HPDE6-E6E7 (cell line): ENCODE data around the gene AIFM1.

Experiments
- DNase-seq: peaks from one replicate; pipeline ENCODE4 v3.0.0; 2011; ENCODE audit warnings: missing footprints; ENCODE audit errors: extremely low spot score

The AIFM1 gene

DNA sequence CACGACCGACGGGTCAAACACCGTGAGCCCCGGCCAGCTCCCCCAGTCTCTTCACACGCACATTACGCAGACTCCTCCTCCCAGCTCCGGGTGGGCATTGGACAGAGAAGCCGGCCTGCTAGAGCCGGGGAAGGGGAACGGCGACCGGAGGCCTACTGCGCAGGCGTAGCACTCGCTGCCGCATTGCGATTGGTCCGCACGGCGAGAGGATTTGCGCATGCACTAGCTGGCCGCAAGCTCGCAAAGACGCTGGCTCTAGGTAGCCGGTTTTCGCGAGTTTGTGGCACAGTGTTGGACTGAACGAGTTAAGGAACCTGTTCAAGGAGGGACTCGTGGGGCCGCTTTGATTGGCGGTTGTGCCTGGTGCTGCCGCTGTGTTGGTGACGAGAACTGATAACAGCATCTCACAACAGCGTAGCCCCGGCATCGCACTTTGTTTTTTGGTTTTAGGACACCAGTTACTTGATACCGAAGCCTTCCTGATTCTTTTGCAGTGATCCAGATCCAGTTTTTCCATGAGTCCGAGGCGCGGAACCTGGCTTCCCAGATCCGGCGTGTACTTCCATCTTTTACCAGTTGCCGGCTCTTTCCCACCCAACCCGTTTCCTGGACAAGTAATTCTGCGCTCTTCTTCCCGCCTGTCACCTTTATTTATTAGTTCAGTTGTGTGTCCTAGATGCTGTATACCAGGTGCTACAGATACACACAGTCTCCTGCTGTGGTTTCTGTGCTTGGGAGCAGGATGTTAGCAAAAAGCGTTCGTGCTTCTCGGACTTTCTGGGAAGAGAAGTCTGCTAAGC lies at the start of gene AIFM1:
Gene AIFM1, minus strand, starts transcription at position 139 of the 800 bp plus-strand sequence. CDS start 185 bp downstream, outside the sequence.
- peak; percentile 72 for DNase-seq

DNA sequence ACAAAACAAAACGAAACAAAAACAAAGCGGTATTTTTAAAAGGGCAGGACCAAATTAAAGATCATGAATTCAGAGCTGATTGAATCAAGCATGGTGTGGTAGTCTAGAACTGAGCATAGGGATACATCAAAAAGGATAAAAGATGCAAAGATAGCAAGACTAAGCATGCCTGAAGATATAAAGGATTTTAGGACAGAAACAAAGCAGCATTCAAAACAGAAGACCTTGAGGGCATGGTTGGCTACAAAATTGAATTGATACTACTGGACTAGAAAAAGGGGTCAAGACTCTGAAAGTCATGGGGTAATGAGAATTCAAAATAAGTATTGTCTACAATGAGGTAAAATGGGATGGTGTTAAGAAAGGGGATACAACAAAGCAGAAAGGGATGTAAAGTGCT lies 47.7 kb upstream of the AIFM1 start:
- no peak for DNase-seq

DNA sequence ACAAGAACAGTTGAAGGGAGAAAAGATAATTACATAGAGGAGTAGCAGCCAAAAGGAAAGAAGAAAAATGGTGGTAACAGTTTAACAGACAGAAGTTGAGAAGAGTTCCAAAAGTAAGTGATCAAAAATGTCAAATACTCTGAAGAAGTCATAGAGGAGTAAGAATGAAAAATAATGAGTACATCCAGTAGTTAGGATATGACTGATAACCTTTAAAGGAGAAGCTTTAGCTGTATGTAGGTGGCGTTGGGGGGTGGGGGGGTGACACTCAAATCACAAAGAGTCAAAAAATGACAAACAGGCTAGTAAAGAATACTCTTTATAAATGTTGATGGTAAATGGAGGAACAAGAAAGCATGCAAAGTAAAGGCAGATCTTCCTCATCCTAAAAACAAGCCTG lies 46.7 kb upstream of the AIFM1 start:
- no peak for DNase-seq

DNA sequence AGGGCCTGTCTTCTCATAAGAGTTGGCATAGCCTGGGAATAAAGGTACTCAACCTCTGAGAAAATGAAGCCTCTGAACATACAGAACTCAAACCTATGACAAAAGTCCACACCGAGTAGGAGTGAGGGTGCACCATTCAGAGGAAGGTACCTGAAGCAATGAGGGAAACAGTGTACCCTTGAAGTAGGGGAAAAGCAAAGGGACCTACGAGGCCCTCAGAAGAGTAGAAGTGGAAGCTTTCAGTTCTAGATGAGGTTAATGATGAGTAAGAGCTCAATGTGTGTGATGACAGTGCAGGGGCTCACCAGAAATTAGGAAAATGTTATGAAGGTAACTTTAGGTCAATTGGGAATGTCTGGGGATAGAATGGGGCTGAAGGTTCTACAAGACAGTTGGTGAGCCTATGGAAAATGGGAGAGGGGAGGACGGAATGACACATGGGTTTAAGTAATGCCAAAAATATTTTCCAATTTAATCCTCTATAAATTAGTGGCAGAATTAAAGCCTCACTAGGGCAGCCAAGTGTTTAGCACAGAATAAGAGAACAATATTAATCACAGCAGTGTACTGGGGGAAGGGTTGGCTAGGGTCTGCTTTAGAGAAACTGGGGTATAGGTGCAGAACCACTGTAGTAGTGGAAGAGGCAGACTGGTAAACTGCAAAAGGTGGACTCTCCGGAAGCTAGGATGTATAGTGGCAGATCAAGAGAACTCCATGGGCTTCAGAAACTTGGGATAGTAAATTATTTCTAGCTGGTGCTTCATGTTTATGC lies 46.0 kb upstream of the AIFM1 start:
- DNase-seq: no peak

DNA sequence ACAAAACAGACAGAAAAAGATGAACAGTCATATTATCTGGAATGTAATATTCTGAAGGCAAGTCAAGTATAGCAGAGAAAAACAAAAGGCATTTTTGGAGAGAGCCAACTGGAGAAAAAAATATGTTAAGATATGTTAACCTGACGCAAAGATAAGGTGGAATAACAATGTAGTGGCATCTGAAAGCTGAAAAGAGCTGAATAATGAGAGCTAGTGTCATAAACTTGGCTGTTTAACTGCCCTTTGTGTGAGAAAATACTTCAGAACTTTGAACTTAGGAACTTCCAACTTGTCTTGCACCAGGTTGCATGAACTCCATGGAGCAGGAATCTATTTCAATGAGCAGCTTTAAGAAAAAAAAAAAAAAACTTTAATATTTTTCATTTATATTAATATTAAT lies 39.0 kb upstream of the AIFM1 start:
- no peak for DNase-seq

DNA sequence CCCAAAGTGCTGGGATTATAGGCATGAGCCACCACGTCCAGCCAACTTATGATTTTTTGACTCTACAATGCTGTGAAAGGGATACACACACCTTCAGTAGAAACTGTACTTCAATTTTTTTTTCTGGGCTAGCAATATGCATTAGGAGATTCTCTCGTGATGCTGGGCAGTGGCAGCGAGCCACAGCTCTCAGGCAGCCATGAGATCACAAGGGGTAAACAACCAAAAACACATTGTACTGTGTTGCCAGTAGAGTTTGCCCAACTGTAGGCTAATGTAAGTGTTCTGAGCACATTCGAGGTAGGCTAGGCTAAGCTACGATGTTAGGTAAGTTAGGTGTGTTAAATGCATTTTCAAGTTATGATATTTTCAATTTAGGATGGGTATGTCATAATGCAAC lies 31.8 kb upstream of the AIFM1 start:
- no peak for DNase-seq

DNA sequence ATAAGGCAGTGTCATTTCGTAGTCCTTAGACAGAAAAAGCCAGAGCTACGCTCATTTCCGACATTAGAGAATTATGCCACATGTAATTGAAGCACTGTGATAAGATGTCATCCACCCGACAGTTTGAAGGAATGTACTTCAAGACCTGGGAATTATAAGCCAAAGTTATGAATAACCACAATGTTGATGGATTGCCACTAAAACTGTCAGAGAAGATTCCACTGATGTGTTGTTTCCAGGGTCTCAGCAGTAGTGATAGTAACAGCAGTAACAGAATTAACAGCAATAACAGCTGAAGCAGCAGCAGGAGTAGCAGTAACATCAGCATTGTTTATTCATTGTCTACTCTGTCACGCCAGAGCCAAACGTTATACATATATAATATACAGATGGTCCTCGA lies 30.8 kb upstream of the AIFM1 start:
- no peak for DNase-seq

DNA sequence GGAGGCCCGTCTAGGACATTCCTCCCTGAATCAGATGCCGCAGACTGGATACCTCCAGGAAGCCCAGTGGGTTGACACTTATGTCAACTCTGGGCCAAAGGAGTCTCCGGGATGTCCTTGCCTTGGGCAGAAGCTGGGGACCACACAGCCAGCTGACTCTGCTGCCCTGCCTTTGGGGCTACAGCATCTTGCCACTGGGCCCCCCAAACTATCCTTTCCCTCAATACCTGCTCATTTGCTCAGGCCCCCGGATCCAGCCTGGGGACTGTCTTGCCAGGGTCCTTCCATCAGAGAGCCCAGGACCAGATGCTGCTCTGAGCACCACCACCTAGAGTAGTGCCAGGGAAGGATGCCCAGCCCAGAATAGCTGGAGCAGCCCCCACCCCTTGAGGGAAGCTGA lies 25.2 kb upstream of the AIFM1 start:
- no peak for DNase-seq

DNA sequence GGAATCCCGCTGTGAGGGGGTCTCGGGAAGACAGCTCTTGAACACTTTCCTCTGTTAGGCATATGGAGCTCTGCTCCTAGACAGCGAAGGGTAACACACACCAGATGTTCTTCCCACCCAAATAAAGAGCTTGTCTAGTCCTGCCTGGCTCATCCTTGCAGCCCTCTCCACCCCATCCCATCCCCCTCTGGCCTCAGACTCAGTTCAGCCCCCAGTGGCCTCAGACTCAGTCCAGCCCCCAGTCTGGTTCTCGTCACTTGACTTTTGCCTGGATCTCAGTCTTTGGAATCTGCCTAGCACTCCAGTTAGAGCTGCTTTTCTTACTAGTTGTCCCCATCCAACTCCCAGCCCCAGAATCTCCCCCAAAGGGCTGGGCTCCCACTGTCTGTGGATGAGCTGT lies 21.0 kb upstream of the AIFM1 start:
- no peak for DNase-seq

DNA sequence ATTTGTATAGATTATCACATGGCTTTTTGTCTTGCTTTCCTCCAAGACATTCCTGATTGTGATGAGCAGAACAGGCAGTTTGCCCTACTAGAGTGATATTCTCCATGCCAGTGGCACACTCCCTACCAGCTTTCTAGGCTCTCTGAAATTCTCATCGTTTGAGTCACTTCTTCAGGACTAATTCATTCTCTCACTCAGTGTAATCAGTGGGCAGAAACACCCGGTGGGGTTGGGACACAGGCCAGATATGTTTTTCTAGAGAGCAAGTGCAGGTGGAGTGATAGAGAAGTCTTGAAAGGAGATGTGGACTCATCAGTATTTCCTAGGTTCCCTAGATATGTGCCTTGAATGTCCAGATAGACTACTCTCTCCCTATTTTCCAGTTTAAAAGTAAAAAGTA lies 19.2 kb upstream of the AIFM1 start:
- no peak for DNase-seq

DNA sequence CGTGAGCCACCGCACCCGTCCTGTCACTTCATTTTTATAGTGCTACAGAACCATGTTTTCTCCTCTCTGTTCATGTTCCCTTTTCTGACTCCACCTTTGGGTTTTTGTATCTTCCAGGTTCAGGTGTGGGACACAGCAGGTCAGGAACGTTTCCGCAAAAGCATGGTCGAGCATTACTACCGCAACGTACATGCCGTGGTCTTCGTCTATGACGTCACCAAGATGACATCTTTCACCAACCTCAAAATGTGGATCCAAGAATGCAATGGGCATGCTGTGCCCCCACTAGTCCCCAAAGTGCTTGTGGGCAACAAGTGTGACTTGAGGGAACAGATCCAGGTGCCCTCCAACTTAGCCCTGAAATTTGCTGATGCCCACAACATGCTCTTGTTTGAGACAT lies 18.5 kb upstream of the AIFM1 start:
- DNase-seq: no peak

DNA sequence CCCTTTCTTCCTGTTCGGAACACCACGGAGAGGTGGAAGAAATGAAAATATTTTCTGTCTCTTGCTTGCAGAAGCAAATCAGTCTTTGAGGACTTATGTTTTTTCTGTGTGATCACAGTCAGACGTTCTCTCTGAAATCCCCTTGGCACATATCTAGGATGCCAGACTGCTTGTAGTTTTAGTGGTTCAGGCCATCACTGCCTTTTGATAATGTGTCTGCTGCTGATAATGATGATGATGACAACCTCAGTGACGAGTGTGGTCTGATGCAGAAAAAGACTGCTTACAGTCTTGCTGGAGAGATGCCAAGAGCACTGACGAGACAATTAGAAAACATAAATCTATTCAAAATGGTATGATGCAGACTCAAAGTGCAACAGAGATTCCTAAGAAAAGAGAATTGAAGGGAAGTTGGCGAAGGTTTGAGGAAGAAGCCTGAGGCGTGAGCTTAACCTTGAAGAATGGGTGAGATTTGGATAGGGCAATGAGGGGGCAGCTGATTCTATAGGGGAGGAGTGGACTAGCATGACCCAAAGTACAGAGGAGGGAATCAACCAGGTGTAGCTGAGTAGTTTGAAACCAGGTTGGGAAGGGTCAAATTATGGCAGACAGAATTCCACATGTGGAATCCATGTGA lies 14.1 kb upstream of the AIFM1 start:
- no peak for DNase-seq

DNA sequence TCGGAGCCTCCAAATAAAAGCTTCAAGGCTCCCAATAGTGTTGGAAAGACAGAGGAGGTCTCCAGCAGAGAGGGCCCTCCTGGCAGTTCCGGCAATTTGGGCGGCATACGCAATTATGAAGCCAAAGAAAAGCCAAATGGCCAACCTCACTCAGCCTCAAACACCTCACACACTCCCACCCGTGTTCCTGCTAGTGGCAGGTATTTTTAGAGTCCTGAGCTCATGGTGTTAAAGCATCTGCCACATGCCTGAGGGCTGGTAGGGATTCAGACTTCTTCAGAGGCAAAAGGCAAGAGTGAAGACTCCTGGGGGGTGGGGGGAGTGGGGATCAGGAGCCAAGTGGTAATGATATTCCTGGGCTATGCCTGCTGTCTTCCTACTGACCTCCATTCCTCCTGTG lies 13.5 kb upstream of the AIFM1 start:
- no peak for DNase-seq

DNA sequence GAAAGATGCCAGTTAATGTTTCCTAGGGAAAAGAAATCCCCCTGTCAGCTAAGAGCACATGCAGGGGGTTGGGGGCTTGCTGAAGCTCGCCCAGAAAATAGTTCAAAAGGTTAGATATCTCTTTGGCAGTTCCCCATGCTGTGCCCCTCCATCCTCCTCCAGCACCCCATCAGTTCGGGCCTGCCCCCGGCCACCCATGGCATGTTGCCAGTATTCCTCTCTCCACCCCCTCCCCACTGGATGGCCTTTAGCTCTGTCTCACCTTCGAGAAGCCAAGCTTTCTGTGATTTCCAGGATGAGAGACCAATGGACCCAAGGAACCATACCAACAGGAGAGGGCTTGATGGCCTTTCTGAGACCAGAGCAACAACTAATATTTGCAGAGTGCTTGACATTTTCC lies 11.3 kb upstream of the AIFM1 start:
- DNase-seq: no peak

DNA sequence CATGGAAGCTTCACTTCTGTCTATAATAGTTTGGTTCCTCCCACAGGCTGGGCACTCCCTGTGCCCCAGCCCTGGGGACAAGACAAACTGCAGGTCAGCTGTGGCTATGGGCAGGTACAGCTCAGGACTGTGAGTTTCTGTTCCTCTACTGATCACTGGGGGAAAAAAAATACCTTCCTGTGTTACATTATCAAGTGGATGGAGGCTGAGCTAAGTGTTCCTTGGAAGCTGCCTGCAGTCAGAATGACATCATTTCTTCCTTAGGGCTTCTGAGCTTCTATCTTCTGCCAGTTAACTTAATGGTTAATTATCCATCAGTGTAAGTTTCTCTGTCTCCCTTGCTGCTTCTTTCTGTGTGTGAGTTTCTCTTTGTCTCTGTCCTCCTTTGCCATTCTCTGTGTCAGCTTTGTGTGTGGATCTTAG lies 10.7 kb upstream of the AIFM1 start:
- no peak for DNase-seq

DNA sequence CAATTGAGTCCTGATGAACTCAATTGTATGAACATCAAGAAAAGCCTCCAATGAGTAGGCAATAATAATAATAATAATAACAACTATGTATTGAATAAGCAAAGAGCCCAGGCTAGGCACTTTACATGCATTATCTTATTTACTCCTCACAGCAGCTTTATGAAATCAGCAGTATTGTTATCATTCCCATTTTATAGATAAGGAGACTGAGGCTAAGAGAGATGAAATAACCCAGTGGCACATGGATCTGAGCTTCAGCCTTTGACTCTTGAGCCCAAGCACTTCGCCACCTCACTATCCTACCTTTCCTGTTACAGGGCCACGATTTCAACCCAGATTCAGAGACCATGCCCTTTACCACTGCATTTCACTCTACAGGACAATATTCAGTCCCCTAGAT lies 9.3 kb upstream of the AIFM1 start:
- DNase-seq: no peak

DNA sequence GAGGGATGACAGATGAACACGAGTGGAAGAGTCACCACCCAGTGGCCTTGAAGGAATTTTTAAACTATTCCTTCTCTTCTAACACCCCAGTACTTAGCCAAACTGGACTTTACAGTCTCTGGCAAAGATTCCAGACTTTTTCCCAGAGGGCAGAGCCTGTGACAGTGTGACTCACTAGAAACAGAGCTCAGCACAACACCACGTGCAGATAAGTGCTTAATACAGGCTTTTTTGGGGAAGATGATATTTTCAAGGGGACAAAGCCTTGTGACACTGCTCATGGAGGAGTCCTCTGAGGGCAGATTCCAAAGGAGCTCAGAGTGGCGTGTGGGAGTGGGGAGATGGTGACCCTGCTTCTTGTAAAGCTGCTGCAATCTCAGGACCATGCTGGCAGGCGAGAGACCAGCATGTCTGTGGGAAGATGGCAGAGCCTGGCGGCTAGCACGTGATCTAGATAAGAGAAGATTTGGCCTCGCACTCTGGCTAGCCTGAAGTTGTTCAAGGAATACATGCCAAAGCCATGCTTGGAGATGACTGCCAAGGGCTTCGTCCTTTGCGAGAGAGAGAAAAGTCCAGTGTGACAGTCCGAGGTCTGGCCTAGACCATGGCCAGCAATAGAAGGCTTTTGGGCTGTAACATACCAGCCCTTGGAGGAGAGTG lies 8.5 kb upstream of the AIFM1 start:
- DNase-seq: no peak

DNA sequence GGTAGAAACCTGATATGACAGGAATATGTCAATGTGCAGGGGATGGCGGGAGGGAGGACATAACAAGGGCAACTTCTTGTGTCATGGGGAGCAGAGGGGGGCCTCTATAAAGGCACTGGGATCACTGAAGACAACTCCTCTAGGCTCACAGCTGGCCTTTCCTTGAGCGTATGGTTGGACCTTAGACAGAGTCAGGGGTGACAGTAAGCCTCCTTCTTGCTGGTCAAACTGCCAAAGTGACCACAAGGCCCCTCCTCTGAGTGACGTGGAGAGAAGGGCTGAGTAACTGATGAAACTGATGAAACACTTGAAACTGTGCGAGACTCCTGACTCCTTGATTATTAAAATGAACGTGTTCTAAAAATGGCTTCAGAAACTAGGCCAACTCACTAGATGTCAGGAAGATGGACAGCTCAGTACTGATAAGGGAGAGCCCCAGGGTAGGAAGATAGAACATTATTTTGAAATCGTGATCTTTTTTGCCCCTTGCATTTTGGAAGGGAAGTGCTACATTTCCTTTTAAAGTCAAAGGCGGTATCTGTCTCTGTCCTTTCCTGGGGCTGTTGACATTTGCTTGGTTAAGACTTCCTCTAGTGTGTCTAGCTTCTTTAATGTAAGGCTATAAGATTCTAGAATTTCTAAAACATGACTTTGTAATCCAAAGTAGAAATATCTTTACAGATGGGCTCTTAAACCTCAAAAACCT lies 7.7 kb upstream of the AIFM1 start:
- DNase-seq: no peak

DNA sequence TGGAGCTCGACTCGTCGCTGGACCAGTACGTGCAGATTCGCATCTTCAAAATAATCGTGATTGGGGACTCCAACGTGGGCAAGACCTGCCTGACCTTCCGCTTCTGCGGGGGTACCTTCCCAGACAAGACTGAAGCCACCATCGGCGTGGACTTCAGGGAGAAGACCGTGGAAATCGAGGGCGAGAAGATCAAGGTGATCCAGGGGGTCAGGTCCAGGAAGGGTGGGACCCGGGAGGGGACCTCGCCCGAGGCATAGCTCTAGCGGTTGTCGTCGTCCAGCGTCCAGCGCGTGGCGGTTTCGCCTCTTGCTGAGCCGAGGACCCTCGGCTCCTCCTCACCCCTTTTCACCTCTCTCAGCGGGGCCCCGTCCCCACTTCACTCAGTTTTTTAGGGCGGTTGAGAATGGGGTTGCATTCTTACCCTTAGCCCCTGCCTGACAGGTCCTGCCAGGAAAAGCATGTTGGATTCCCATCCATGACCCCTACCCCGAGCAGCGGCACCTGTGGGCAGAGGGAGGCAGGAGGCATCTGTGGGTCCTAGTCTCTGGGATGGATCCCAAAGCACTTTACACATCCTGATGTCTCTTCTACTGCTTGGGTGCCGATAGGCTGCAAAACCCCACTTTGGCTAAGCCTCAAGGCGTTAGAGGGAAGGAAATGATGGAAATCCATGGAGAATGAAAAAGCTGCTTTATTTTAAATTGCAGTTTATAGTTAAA lies 6.6 kb upstream of the AIFM1 start:
- DNase-seq: no peak

DNA sequence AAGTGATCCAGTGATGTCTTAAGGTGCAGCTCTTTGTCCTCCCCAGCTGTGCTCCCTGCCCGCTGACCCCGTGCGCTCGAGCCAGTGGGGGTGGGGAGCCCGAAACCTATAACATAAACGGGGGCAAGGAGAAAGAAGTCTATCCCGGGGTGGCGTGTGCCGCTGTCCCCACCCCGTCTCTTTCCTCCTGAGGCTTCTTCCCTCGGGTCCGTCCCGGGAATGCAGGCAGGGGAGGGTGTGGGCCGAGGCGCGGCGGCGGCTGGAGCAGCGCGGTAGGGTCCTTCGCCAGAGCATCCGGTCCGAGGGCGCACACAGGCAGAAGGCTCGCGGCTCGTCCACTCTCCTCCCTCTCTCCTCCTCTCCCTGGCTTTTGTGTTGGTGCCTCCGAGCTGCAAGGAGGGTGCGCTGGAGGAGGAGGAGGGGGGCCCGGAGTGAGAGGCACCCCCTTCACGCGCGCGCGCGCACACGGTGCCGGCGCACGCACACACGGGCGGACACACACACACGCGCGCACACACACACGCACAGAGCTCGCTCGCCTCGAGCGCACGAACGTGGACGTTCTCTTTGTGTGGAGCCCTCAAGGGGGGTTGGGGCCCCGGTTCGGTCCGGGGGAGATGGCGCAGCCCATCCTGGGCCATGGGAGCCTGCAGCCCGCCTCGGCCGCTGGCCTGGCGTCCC lies 5.9 kb upstream of the AIFM1 start, which contains the start of gene RAB33A:
Gene RAB33A, plus strand, starts transcription at position 517 of the 681 bp plus-strand sequence. Its CDS starts 101 bp downstream, at position 618.
- DNase-seq: no peak
